ENCODE results near the gene SYNE1. TPM values are rescaled to one million over a fixed set of nuclear protein-coding genes. Genes with fewer than 3 reads are reported as not detected.

SYNE1 gene
- total and polyA plus RNA-seq, 10 of the 15 experiments (the other 5 are each of a cell fraction or from before 2014, with no cell fraction given): 2.3 to 28.7 (median 14.1) TPM

- intact Hi-C loops (cut with micrococcal nuclease; ENCODE audit: unreplicated experiment) (no loop called here), in situ Hi-C loops (cut with MboI) (no loop called here)
- Histone ChIP-seq H3K27me3 (replicated peaks in 1 of 2; ENCODE audit: control insufficient read depth in 2 of 2, insufficient read depth in 2 of 2, low read length in 1 of 2) (no peaks in the 10 kb centered on the region), H3K4me1 (ENCODE audit: control insufficient read depth, insufficient read depth, low read length) (no peaks in the 10 kb centered on the region), H3K4me3 (no peak overlapping the region), H4K20me1 (ENCODE audit: control insufficient read depth, insufficient read depth) (no peaks in the 10 kb centered on the region), H3K79me2 (ENCODE audit: control insufficient read depth, insufficient read depth, low read length) (no peaks in the 10 kb centered on the region), H3K36me3 (ENCODE audit: control insufficient read depth in 2 of 2, insufficient read depth in 2 of 2, low read length in 1 of 2) (peaks cover 0 to 3% of the 10 kb centered on the region in 2 experiments; a peak in 2 of 4 replicates), H3K9me3 (replicated peaks; ENCODE audit: control insufficient read depth, insufficient read depth, low read length) (no peaks in the 10 kb centered on the region), H3K9ac (ENCODE audit: control insufficient read depth, insufficient read depth, low read length) (no peak overlapping the region), H3K4me2 (ENCODE audit: control insufficient read depth, insufficient read depth) (no peak overlapping the region), H2AFZ (ENCODE audit: control insufficient read depth, low read depth, low read length) (no peak overlapping the region), H3K27ac (ENCODE audit: control insufficient read depth, insufficient read depth) (no peak overlapping the region)
- ATAC-seq: no peak
- no peak for FAIRE-seq
- WGBS (ENCODE audit: insufficient coverage, insufficient replicate concordance, low lambda C conversion rate, missing lambda C conversion rate): 95% methylated on average over 1 of the region's 1 CpG
- CTCF ChIA-PET: interaction anchor here (0.9 to 1.4 kb wide), 4 partner anchors 24 to 978 kb away, joined by 3 to 11 read pairs (median 4); no protein-coding TSS in a partner anchor
- RAD21 ChIA-PET (ENCODE audit: unreplicated experiment): no interaction called here
- POLR2A ChIA-PET: interaction anchor here (0.5 kb wide), 1 partner anchor 876 kb away, joined by 4 read pairs; no protein-coding TSS in a partner anchor
- DNase-seq (ENCODE audit: low read depth, low spot score): no peak
- no TSS peak for BruUV-seq (replicated peaks)
- SMC1A ChIA-PET (ENCODE audit: uncharacterized antibody, unreplicated experiment): interaction anchor here (0.7 to 1.3 kb wide), 3 partner anchors 12 to 57 kb away, joined by 3 to 6 read pairs (median 3); no protein-coding TSS in a partner anchor
- TF ChIP-seq MYC (IDR thresholded peaks at IDR 0.05; ENCODE audit: insufficient read depth, insufficient read length, insufficient replicate concordance, low read length, severe bottlenecking): no peak
- TF ChIP-seq CBX3 (IDR thresholded peaks at IDR 0.05; ENCODE audit: borderline replicate concordance, low read depth): no peak
- no peak for TF ChIP-seq TCF12 (IDR thresholded peaks at IDR 0.05; ENCODE audit: low read depth, low read length)
- no peak for TF ChIP-seq TCF7 (IDR thresholded peaks at IDR 0.05; ENCODE audit: borderline replicate concordance)
- TF ChIP-seq EZH2 (IDR thresholded peaks at IDR 0.05; ENCODE audit: borderline replicate concordance, control insufficient read depth, low read depth, low read length): no peak
- no peak for TF ChIP-seq NBN (IDR thresholded peaks at IDR 0.05)
- TF ChIP-seq IKZF2 (IDR thresholded peaks at IDR 0.05): no peak
- TF ChIP-seq KAT2A (conservative IDR thresholded peaks at IDR 0.05; ENCODE audit: control insufficient read depth, low read depth, low read length): no peak
- no peak for TF ChIP-seq BHLHE40 (IDR thresholded peaks at IDR 0.05; ENCODE audit: borderline replicate concordance in 1 of 2, low read depth in 2 of 2, low read length in 1 of 2)
- no peak for TF ChIP-seq CHD1 (IDR thresholded peaks at IDR 0.05; ENCODE audit: low read depth, low read length)
Measured at GRCh38 chr6:152148412-152148811, 488.8 kb downstream of the SYNE1 start.
